Measurements from ENCODE around the gene GPR15LG.

GRCh38 chr10:84181631-84182030, 8.0 kb downstream of the GPR15LG start:
- no peak for TF ChIP-seq POLR2A (IDR thresholded peaks at IDR 0.05)
- TF ChIP-seq CTCF (IDR thresholded peaks at IDR 0.05), result no peak

All from body of pancreas (tissue), 4 donors.